COR-L47 (cell line): ENCODE data around the gene HERC5.
A peak's percentile ranks its signal among the peaks of the same experiment; 100 is the strongest.
"Not testable (repeated sequence)": the region's sequence is repeated elsewhere in the genome, so short reads cannot be mapped to it uniquely, and the experiment has no call there.

ENCODE experiments used
- DNase-seq: peaks from one replicate; lab custom pipeline; 2025; lab: John Stamatoyannopoulos, UW

The HERC5 gene

GRCh38 chr4:88448211-88448765 is 8.6 kb upstream of the HERC5 start:
- DNase-seq, result not testable (repeated sequence)

GRCh38 chr4:88448889-88449288 is 8.0 kb upstream of the HERC5 start:
- no peak for DNase-seq

- DNase-seq, result no peak
Observed at GRCh38 chr4:88449290-88449689, 7.6 kb upstream of the HERC5 start.

- no peak for DNase-seq
Observed at GRCh38 chr4:88451205-88451604, 5.7 kb upstream of the HERC5 start.

GRCh38 chr4:88452912-88453311 is 4.0 kb upstream of the HERC5 start:
- no peak for DNase-seq

- peak; percentile 52 for DNase-seq
Observed at GRCh38 chr4:88457307-88458103, 586 bp downstream of the HERC5 start.

- no peak for DNase-seq
Observed at GRCh38 chr4:88458104-88458740, 1.3 kb downstream of the HERC5 start.

GRCh38 chr4:88465653-88466192 is 8.8 kb downstream of the HERC5 start:
- DNase-seq, result no peak

GRCh38 chr4:88467392-88467791 is 10.5 kb downstream of the HERC5 start:
- DNase-seq, result no peak

- no peak for DNase-seq
Observed at GRCh38 chr4:88477229-88477860, 20.4 kb downstream of the HERC5 start.

GRCh38 chr4:88478247-88478646 is 21.3 kb downstream of the HERC5 start:
- no peak for DNase-seq

- DNase-seq, result no peak
Observed at GRCh38 chr4:88481537-88481936, 24.6 kb downstream of the HERC5 start.

GRCh38 chr4:88489100-88489761 is 32.3 kb downstream of the HERC5 start:
- no peak for DNase-seq

GRCh38 chr4:88497859-88498409 is 41.0 kb downstream of the HERC5 start:
- DNase-seq, result no peak

GRCh38 chr4:88503344-88503743 is 46.4 kb downstream of the HERC5 start:
- DNase-seq, result no peak

GRCh38 chr4:88511236-88511635 is 54.3 kb downstream of the HERC5 start:
- no peak for DNase-seq

GRCh38 chr4:88514557-88515511 is 57.9 kb downstream of the HERC5 start:
- DNase-seq, result peak; percentile 35

GRCh38 chr4:88516746-88517145 is 59.8 kb downstream of the HERC5 start:
- no peak for DNase-seq

- no peak for DNase-seq
Observed at GRCh38 chr4:88517825-88518224, 60.9 kb downstream of the HERC5 start.

GRCh38 chr4:88518911-88519310 is 62.0 kb downstream of the HERC5 start:
- DNase-seq, result no peak
